NCI-H2029 (cell line): ENCODE results near the gene TGM6.

Experiments
- DNase-seq: peaks from one replicate; lab custom pipeline; 2025; lab: John Stamatoyannopoulos, UW

The TGM6 gene

DNA sequence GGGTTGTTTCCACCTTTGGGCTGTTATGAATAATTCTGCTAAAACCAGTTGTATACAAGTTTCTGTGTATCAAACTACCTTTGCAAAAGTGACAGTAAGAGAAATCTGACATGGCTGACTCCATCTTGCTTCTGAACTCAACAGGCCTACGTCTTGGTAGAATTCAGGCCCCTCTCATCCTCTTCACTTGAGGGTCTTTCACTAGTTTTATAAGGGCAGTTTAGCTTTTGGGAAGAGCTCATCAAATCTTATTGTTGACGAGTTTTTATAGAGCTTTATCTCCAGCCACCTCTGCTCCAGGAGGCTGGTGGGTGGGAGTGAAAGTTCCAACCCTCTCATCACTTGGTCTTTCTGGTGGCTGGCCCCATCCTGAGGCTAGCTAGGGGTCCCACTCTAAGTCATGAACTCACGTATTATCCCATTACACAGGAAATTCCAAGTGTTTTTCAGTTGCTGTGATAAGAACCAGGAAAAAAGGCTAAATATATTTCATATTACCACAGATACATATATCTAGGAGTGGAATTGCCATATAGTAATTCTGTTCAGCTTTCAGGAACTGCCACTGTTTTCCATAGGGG, 78.3 kb downstream of the TGM6 start:
- DNase-seq: no peak

- no peak for DNase-seq
Measured at GRCh38 chr20:2459981-2460751, 79.5 kb downstream of the TGM6 start.

- no peak for DNase-seq
Measured at GRCh38 chr20:2460752-2461424, 80.2 kb downstream of the TGM6 start.

GRCh38 chr20:2462484-2462883, 81.8 kb downstream of the TGM6 start:
- no peak for DNase-seq

GRCh38 chr20:2463616-2464365, 83.1 kb downstream of the TGM6 start:
- no peak for DNase-seq

- no peak for DNase-seq
Measured at GRCh38 chr20:2465100-2465499, 84.4 kb downstream of the TGM6 start.

- no peak for DNase-seq
Measured at GRCh38 chr20:2467412-2467811, 86.7 kb downstream of the TGM6 start.

DNA sequence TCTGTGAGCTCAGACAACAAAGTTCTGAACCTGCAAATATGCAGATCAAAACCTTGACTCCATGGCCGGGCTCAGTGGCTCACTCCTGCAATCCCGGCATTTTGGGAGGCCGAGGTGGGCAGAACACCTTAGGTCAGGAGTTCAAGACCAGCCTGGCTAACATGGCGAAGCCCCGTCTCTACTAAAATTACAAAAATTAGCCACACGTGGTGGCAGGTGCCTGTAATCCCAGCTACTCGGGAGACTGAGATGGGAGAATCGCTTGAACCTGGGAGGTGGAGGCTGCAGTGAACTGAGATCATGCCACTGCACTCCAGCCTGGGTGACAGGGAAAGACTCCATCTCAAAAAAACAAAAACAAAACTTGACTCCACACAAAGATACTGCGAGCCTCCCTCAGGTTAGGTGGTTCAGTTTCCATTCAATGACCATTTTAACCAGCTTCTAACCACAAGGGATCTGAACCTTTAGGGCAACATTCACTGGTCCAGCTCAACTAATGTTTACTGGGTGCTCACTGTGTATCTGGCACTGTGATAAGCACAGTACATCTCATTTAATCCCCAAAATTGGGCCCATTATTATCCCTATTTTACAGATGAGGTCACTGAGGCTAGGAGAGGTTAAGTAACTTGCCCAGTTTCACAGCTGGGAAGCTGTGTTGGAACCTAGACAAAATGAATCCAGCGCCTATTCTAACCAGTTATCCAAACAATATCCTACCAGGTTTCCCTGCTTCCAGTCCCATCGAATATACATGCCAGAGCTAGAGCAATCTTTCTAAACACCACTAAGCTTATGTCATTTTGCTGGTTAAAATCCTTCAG, 88.1 kb downstream of the TGM6 start:
- no peak for DNase-seq

DNA sequence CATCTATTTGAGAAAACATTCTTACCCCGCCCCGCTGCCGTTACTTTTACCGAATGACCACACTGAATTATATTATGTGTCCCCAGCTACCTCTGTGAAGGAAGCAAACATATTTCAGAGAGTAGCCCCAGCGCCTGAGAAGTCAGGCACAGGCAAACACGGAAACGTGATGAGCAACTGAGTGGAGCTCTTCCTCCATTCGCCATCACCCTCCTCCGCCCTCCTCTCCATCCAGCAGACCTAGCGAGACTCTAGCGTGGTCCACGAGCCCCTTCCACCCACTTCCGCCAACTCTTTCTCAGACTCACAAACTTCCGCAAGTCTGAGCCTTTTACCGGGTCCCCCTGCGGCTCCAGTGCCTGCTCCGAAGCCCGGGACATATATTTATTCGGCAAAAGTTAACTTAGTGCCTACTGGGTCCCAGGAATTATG, 89.3 kb downstream of the TGM6 start:
- DNase-seq: peak; percentile 19

DNA sequence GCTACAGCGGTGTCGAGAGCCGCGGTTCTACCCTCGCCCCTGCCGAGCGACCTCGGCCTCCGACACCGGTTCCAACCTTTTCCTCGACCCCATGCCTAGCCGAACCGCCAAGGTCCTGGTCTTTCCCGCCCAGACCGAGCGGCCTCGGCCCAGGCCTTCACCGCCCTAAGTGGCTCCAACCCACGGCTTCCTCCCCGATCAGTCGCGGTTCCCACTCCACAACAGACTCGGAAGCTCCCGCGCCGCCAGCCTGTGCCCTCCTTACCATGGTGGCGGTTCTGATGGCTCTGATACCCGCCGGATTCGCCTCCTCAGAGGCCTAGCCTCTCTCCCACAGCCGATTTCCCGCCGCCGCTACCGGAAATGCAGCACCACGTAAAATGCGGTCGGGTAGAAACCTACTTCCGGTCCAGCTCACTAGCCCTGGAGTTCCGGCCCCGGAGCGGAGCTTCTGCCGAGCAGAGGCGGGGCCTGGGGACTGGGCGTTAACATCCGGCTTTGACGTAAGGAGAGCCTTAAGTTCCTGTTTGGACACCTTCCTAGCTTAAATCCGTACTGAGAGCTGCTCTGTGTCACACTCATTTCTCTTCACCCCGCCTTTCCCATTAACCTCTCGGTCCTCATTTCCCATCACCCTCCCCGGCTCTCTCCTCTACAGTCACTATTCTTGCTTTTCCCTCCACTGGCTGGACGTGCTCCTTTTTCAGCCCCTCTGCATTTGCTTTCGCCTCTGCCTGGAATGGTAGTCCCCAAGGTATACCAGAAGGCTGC, 89.9 kb downstream of the TGM6 start, which contains the start of gene SNRPB:
Gene SNRPB (minus strand): TSS at position 367 of the 771 bp plus-strand sequence. CDS start 99 bp downstream, at position 268.
- DNase-seq: peak; percentile 98

DNA sequence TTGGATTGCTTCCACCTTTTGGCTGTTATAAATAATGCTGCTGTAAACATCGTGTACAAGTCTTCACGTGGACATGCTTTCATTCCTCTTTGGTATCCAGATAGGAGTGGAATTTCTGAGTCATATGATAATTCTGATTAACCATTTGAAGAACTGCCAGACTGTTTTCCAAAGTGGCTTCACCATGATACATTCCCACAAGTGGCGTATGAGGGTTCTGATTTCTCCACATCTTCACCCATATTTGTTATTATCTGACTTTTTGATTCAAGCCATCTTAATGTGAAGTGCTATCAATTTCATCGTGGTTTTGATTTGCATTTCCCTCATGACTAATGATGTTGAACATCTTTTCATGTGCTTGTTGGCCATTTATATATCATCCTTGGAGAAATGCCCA, 92.8 kb downstream of the TGM6 start:
- DNase-seq: no peak

- no peak for DNase-seq
Measured at GRCh38 chr20:2475850-2476741, 95.4 kb downstream of the TGM6 start.

- DNase-seq: no peak
Measured at GRCh38 chr20:2476742-2477615, 96.3 kb downstream of the TGM6 start.

- DNase-seq: no peak
Measured at GRCh38 chr20:2480381-2480780, 99.7 kb downstream of the TGM6 start.
